Left ventricle myocardium inferior (tissue), 1 donor: ENCODE results near the gene SFTPD. TPM values are rescaled to one million over a fixed set of nuclear protein-coding genes. Genes with fewer than 3 reads are reported as not detected.
A peak's percentile ranks its signal among the peaks of the same experiment; 100 is the strongest.

Experiments
- DNase-seq: peaks from one replicate; pipeline ENCODE4 v3.0.0-alpha.2; 2020
- H3K27ac ChIP-seq: fragments of 200-600 bp; replicated peaks from 2 replicates; pipeline ENCODE4 v1.8.0; 2021
- H3K27me3 ChIP-seq: fragments of 200-600 bp; 2 replicates; pipeline ENCODE4 v1.8.0; 2021; ENCODE audit warnings: low read depth
- H3K36me3 ChIP-seq: fragments of 200-600 bp; 2 replicates; pipeline ENCODE4 v1.8.0; 2021
- H3K4me1 ChIP-seq: fragments of 200-600 bp; 2 replicates; pipeline ENCODE4 v1.8.0; 2021
- H3K4me3 ChIP-seq: fragments of 200-600 bp; 2 replicates; pipeline ENCODE4 v1.8.0; 2021; ENCODE audit warnings: mild to moderate bottlenecking, moderate library complexity
- H3K9me3 ChIP-seq: fragments of 200-600 bp; replicated peaks from 2 replicates; pipeline ENCODE4 v1.8.0; 2021
- intact Hi-C: fragments of 100-400 bp; cut with micrococcal nuclease; formaldehyde crosslinking; loops from one replicate; pipeline ENCODE4 v1.11.0; 2022
- total RNA-seq: library from RNA; stranded (reverse); fragmentation: NEBNext Ultra II Directional; extraction: Animal tissue kit (Norgen Biotek cat#: 25700); gene quantifications from one replicate; pipeline ENCODE4 v1.2.1, GENCODE V29; 2021
- TF ChIP-seq, protein P1 (sequence below): fragments of 200-600 bp; IDR thresholded peaks from 2 replicates; pipeline ENCODE4 v1.8.0; 2021; ENCODE audit warnings: antibody characterized with exemption, mild to moderate bottlenecking, borderline replicate concordance
- donor health status: DM: no; HTN: yes; CAD: no; lungs with severe emphysema.

The SFTPD gene
- total RNA-seq, 1 donor from 2014 or later: 0.49 TPM

DNA sequence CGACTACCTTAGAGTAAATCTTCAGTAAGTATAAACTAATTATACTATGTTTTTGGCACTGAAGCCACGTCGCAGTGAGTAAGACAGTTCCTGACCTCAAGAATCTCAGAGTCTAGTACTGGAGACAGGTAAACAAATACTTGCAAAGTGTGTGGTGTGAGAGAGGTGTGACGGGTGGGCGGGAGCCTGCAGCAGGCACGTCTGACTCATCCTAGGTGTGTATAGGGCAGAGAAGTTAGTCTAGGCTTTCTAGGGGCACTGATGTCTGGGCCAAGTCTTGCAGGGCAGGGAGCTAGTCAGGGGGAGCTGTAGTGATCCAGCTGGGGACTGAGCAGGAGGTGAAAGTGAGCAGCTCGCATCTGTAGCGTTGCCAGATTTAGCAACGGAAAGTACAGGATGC, 35.9 kb upstream of the SFTPD start:
- H3K36me3 ChIP-seq: no peaks in the 10 kb centered on the region
- H3K4me1 ChIP-seq: peaks cover 24% of the 10 kb centered on the region
- TF ChIP-seq, protein P1, sequence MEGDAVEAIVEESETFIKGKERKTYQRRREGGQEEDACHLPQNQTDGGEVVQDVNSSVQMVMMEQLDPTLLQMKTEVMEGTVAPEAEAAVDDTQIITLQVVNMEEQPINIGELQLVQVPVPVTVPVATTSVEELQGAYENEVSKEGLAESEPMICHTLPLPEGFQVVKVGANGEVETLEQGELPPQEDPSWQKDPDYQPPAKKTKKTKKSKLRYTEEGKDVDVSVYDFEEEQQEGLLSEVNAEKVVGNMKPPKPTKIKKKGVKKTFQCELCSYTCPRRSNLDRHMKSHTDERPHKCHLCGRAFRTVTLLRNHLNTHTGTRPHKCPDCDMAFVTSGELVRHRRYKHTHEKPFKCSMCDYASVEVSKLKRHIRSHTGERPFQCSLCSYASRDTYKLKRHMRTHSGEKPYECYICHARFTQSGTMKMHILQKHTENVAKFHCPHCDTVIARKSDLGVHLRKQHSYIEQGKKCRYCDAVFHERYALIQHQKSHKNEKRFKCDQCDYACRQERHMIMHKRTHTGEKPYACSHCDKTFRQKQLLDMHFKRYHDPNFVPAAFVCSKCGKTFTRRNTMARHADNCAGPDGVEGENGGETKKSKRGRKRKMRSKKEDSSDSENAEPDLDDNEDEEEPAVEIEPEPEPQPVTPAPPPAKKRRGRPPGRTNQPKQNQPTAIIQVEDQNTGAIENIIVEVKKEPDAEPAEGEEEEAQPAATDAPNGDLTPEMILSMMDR: no peak
- peaks cover 20% of the 10 kb centered on the region for H3K9me3 ChIP-seq
- DNase-seq: no peak
- peaks cover 62% of the 10 kb centered on the region for H3K27me3 ChIP-seq
- H3K27ac ChIP-seq: no peak overlapping the region
- intact Hi-C loops: no loop called here
- H3K4me3 ChIP-seq: no peak overlapping the region

DNA sequence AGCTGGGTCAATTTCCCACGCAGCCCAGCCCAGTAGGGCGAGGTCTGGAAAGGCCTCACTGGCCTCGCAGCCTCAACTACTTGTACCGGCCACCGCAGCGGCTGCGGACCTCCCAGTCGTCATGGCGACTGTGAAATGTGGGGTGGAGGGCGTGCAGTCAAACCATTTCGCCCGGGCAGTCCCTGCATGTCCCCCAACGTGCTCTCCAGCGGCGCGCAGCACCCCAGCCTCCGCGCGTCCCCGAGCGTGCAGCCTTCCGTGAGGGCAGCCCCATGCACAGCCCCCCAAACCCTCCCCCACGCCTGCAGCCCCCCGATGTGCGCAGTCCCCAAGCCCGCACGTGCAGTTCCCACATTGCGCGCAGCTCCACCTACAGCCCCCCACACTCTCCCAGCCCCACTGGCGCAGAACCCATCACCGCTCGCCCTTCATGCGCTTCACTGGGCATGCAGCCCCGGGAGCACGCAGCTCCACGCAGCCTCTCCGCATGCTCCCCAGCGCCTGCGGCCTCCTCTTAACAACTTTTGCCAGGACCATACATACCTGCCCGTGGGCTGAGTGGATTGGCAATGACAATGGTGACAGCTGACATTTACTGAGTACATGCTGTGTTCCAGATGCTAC, 34.5 kb upstream of the SFTPD start:
- TF ChIP-seq, protein P1: no peak
- Histone ChIP-seq H3K4me3 (peak overlapping the region; percentile 82), H3K4me1 (peaks cover 28% of the 10 kb centered on the region), H3K27ac (no peak overlapping the region), H3K27me3 (peaks cover 62% of the 10 kb centered on the region), H3K9me3 (peaks cover 6% of the 10 kb centered on the region), H3K36me3 (no peaks in the 10 kb centered on the region)
- DNase-seq: no peak
- intact Hi-C loops: no loop called here

DNA sequence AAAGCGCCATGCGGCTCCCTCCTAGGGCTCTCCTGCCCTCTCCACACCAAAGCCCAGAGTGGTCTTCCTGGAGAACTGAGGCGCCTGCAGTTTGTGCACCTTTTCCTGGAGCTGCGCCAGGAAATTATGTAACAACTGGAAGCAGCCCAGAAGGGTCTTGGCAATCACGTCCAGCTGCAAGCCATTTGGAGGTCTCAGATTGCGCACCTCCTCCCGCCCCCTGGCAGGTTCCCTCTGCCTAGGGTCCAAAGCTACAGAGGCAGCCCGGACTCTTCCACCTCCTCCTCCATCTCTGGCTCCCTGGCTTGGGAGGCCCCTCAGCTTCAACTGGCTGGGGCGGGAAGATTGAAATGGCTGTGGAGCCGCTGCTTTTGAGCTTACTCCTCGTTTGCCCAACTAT, 34.0 kb upstream of the SFTPD start:
- no peak overlapping the region for H3K27ac ChIP-seq
- peaks cover 62% of the 10 kb centered on the region for H3K27me3 ChIP-seq
- H3K4me3 ChIP-seq: peak overlapping the region; percentile 82
- no peaks in the 10 kb centered on the region for H3K36me3 ChIP-seq
- TF ChIP-seq, protein P1: no peak
- intact Hi-C loops: no loop called here
- H3K4me1 ChIP-seq: peaks cover 28% of the 10 kb centered on the region
- peaks cover under 1% of the 10 kb centered on the region for H3K9me3 ChIP-seq
- DNase-seq: no peak

DNA sequence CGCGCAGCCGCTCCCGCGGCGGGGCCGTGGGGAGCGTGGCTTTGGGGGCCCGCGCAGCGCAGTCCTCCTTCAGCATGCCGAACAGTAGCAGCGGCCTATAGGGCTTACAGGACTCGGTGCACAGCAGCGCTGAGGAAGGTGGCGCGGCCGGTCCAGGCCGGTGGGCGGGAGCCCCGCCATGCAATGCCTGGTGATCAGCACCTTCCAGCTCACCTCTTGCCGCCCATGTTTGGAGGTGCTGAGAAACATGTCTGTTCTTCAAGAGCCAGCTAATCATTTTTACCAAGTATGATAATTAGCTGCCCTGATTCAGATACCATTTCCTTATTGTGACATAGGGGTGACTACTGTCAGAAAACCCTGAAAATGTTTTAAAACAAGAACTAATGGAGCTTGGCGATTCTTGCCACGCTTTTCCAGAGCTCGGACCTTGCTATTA, 33.5 kb upstream of the SFTPD start:
- H3K36me3 ChIP-seq: no peaks in the 10 kb centered on the region
- no peaks in the 10 kb centered on the region for H3K9me3 ChIP-seq
- H3K4me3 ChIP-seq: peak overlapping the region; percentile 82
- TF ChIP-seq, protein P1: no peak
- peaks cover 57% of the 10 kb centered on the region for H3K27me3 ChIP-seq
- H3K4me1 ChIP-seq: peaks cover 28% of the 10 kb centered on the region
- intact Hi-C loops: no loop called here
- peak overlapping the region; percentile 86 for H3K27ac ChIP-seq
- DNase-seq: no peak

DNA sequence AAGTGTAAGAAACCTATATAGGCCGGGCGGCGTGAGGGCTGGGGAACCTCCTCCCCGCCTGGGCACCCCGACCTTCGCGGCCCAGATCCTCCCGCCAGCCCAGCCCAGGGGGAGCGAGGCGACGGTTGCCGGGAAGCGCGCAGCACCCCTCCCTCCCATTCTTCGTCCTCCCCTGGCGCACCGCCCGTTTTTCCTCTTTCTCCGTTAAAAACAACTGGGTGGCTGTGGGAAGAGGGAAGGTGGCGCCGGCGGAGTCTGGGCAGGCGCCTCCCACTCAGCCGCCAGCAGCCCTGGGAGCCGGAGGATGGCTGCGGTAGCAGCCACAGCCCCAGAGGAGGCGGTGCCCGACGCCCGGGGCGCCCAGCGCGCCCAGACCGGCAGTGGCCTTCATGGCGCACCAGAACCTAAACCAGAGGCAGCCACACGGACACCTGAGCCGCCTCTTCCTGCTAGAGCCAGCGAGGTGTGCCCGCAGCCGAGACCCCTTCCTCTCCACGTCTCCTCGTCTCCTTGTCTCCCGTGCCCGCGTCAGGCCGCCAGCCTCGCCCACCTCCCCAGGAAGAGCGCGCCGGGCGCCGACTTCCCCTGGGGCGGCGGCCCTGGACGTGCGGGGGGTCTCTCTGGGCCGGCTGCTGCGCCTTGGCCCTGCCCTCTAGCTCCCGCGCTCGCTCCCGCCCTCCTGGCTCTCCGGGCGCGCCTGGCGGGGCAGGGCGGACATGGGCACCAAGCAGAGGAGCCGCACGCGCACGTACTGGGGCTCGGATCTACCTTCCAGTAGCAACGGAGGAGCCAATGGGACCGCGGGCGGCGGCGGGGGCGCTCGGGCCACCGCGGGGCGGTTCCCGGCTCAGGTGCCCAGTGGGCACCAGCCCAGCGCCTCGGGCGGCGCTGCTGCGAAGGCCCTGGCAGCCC, 32.8 kb upstream of the SFTPD start:
- peak; percentile 61 for DNase-seq
- Histone ChIP-seq H3K27me3 (peaks cover 50% of the 10 kb centered on the region), H3K9me3 (no peaks in the 10 kb centered on the region), H3K36me3 (no peaks in the 10 kb centered on the region), H3K27ac (peak overlapping the region; percentile 86), H3K4me3 (peak overlapping the region; percentile 82), H3K4me1 (peaks cover 28% of the 10 kb centered on the region)
- TF ChIP-seq, protein P1: peak; percentile 33
- intact Hi-C loops: no loop called here
